ENCODE data around the gene ARHGEF17. TPM values are rescaled to one million over a fixed set of nuclear protein-coding genes. Genes with fewer than 3 reads are reported as not detected.
A peak's percentile ranks its signal among the peaks of the same experiment; 100 is the strongest.

The ARHGEF17 gene
- total RNA-seq, 3 donors from 2014 or later (not counting 1 experiment from before 2014, with no cell fraction given) = 0.02 to 0.88 (median 0.50) TPM

- whole genome bisulfite sequencing (ENCODE audit: insufficient coverage) = 94% methylated on average over 5 of the region's 5 CpGs
- TF ChIP-seq CTCF (IDR thresholded peaks at IDR 0.05) = no peak
Measured at GRCh38 chr11:73403541-73403940, 95.5 kb downstream of the ARHGEF17 start.

GRCh38 chr11:73404048-73404447 lies 96.0 kb downstream of the ARHGEF17 start:
- intact Hi-C loops (cut with micrococcal nuclease) = no loop called here
- peak overlapping the region in 1 of 2 donors; percentile 61 for H3K27ac Mint-ChIP-seq
- H3K4me3 ChIP-seq (ENCODE audit: low read length) = no peak overlapping the region

More at GRCh38 chr11:73403541-73403940, 95.5 kb downstream of the ARHGEF17 start:
- Mint-ChIP-seq H3K4me1 (peaks cover 0 to 7% of the 10 kb centered on the region in 2 donors), H3K9me3 (no peaks in the 10 kb centered on the region), H3K36me3 (no peaks in the 10 kb centered on the region), H3K27me3 (ENCODE audit: low read depth in 2 of 2) (no peaks in the 10 kb centered on the region), H3K27ac (peak overlapping the region in 1 of 2 donors; percentile 61), H3K4me3 (no peak overlapping the region)
- no peak for DNase-seq
- Histone ChIP-seq H3K9me3 (ENCODE audit: control insufficient read depth, insufficient read depth, low read length) (no peaks in the 10 kb centered on the region), H3K4me1 (ENCODE audit: control insufficient read depth, insufficient read depth, low read length) (no peaks in the 10 kb centered on the region), H3K36me3 (ENCODE audit: control insufficient read depth, insufficient read depth, low read length) (peaks cover 21% of the 10 kb centered on the region), H3K4me3 (ENCODE audit: low read length) (no peak overlapping the region), H3K27me3 (ENCODE audit: control insufficient read depth, insufficient read depth, low read length) (no peaks in the 10 kb centered on the region), H3K27ac (ENCODE audit: low read length) (no peak overlapping the region)
- intact Hi-C loops (cut with micrococcal nuclease) = no loop called here
- no peak for ATAC-seq

GRCh38 chr11:73404506-73405145 lies 96.5 kb downstream of the ARHGEF17 start:
- intact Hi-C loops (cut with micrococcal nuclease) = no loop called here
- Histone ChIP-seq H3K36me3 (ENCODE audit: control insufficient read depth, insufficient read depth, low read length) (peaks cover 27% of the 10 kb centered on the region), H3K27ac (ENCODE audit: low read length) (no peak overlapping the region), H3K4me3 (ENCODE audit: low read length) (no peak overlapping the region), H3K4me1 (ENCODE audit: control insufficient read depth, insufficient read depth, low read length) (no peaks in the 10 kb centered on the region), H3K27me3 (ENCODE audit: control insufficient read depth, insufficient read depth, low read length) (no peaks in the 10 kb centered on the region), H3K9me3 (ENCODE audit: control insufficient read depth, insufficient read depth, low read length) (no peaks in the 10 kb centered on the region)
- no peak overlapping the region for H3K27ac Mint-ChIP-seq
- ATAC-seq (no peak), DNase-seq (no peak)
- TF ChIP-seq CTCF (IDR thresholded peaks at IDR 0.05) = no peak
- no peaks in the 10 kb centered on the region for H3K36me3 Mint-ChIP-seq
- no peak overlapping the region for H3K4me3 Mint-ChIP-seq
- WGBS (ENCODE audit: insufficient coverage) = 94% methylated on average over 5 of the region's 5 CpGs
- no peaks in the 10 kb centered on the region for H3K9me3 Mint-ChIP-seq
- no peaks in the 10 kb centered on the region for H3K27me3 Mint-ChIP-seq (ENCODE audit: low read depth in 2 of 2)
- H3K4me1 Mint-ChIP-seq = peaks cover 0 to 7% of the 10 kb centered on the region in 2 donors

More at GRCh38 chr11:73404048-73404447, 96.0 kb downstream of the ARHGEF17 start:
- H3K4me3 Mint-ChIP-seq = no peak overlapping the region
- no peak for TF ChIP-seq CTCF (IDR thresholded peaks at IDR 0.05)
- H3K9me3 Mint-ChIP-seq = no peaks in the 10 kb centered on the region
- Histone ChIP-seq H3K36me3 (ENCODE audit: control insufficient read depth, insufficient read depth, low read length) (peaks cover 21% of the 10 kb centered on the region), H3K9me3 (ENCODE audit: control insufficient read depth, insufficient read depth, low read length) (no peaks in the 10 kb centered on the region), H3K27ac (ENCODE audit: low read length) (no peak overlapping the region), H3K27me3 (ENCODE audit: control insufficient read depth, insufficient read depth, low read length) (no peaks in the 10 kb centered on the region), H3K4me1 (ENCODE audit: control insufficient read depth, insufficient read depth, low read length) (no peaks in the 10 kb centered on the region)
- ATAC-seq = no peak
- peaks cover 0 to 10% of the 10 kb centered on the region in 2 donors for H3K4me1 Mint-ChIP-seq
- WGBS (ENCODE audit: insufficient coverage) = 81% methylated on average over 2 of the region's 4 CpGs
- H3K27me3 Mint-ChIP-seq (ENCODE audit: low read depth in 2 of 2) = no peaks in the 10 kb centered on the region
- no peak for DNase-seq
- H3K36me3 Mint-ChIP-seq = no peaks in the 10 kb centered on the region

GRCh38 chr11:73405146-73405510 lies 97.1 kb downstream of the ARHGEF17 start:
- H3K27me3 Mint-ChIP-seq (ENCODE audit: low read depth in 2 of 2) = no peaks in the 10 kb centered on the region
- no peak overlapping the region for H3K27ac ChIP-seq (ENCODE audit: low read length)
- TF ChIP-seq CTCF (IDR thresholded peaks at IDR 0.05) = no peak
- no peak overlapping the region for H3K4me3 Mint-ChIP-seq
- H3K4me3 ChIP-seq (ENCODE audit: low read length) = no peak overlapping the region
- no peaks in the 10 kb centered on the region for H3K27me3 ChIP-seq (ENCODE audit: control insufficient read depth, insufficient read depth, low read length)
- H3K9me3 ChIP-seq (ENCODE audit: control insufficient read depth, insufficient read depth, low read length) = no peaks in the 10 kb centered on the region
- H3K27ac Mint-ChIP-seq = no peak overlapping the region
- intact Hi-C loops (cut with micrococcal nuclease) = no loop called here
- peaks cover 0 to 7% of the 10 kb centered on the region in 2 donors for H3K4me1 Mint-ChIP-seq
- no peaks in the 10 kb centered on the region for H3K4me1 ChIP-seq (ENCODE audit: control insufficient read depth, insufficient read depth, low read length)
- H3K36me3 ChIP-seq (ENCODE audit: control insufficient read depth, insufficient read depth, low read length) = peaks cover 30% of the 10 kb centered on the region
- no peak for DNase-seq
- no peaks in the 10 kb centered on the region for H3K36me3 Mint-ChIP-seq
- ATAC-seq = no peak
- no peaks in the 10 kb centered on the region for H3K9me3 Mint-ChIP-seq
- WGBS (ENCODE audit: insufficient coverage) = 97% methylated on average over 8 of the region's 8 CpGs

All from natural killer cell (primary cell).